Testis (tissue), 3 donors: ENCODE data around the gene CROCC2. TPM values are rescaled to one million over a fixed set of nuclear protein-coding genes. Genes with fewer than 3 reads are reported as not detected.
A peak's percentile ranks its signal among the peaks of the same experiment; 100 is the strongest.

Experiments used
- DNase-seq: peaks from one replicate; pipeline ENCODE4 v3.0.0-alpha.2; 2019
- H3K27ac ChIP-seq, 2 donors: fragments of 200-600 bp; sonication (generic); one replicate each; pipeline ENCODE4 v1.5.1; 2019
- H3K27me3 ChIP-seq: fragments of 200-600 bp; sonication (generic); one replicate; pipeline ENCODE4 v1.5.1; 2019
- H3K36me3 ChIP-seq: fragments of 200-600 bp; sonication (generic); one replicate; pipeline ENCODE4 v1.5.1; 2017; ENCODE audit warnings: low read depth; ENCODE audit errors: missing control alignments
- H3K4me1 ChIP-seq: fragments of 200-600 bp; sonication (generic); one replicate; pipeline ENCODE4 v1.5.1; 2019
- H3K4me3 ChIP-seq, 2 donors: fragments of 200-600 bp; sonication (generic); one replicate each; pipeline ENCODE4 v1.5.1; 2017 to 2019
- H3K9me3 ChIP-seq: fragments of 200-600 bp; sonication (generic); one replicate; pipeline ENCODE4 v1.5.1; 2017
- POLR2A ChIP-seq: fragments of 450-650 bp; IDR thresholded peaks from one replicate; pipeline ENCODE4 v1.6.1; 2017; ENCODE audit warnings: antibody characterized with exemption, mild to moderate bottlenecking, moderate library complexity
- WGBS, 2 donors: methylation state at CpG; one replicate each; pipeline ENCODE4 v1.1.5; 2018; 5-methylcytosine and 5-hydroxymethylcytosine counted together
- intact Hi-C: fragments of 100-400 bp; cut with DNase I; formaldehyde crosslinking; loops from one replicate; pipeline ENCODE4 v1.15.1; 2023; ENCODE audit warnings: low total_unique reads
- polyA plus RNA-seq: library from polyadenylated mRNA; stranded (reverse); fragments of 350-450 nt; fragmentation: Illumina TruSeq; extraction: RNeasy Lipid Tissue Mini Kit (QIAGEN cat#74804); gene quantifications from one replicate; pipeline ENCODE4 v1.2.3, GENCODE V29; 2014; ENCODE audit warnings: low read depth, low replicate concordance; ENCODE audit not compliant: insufficient read depth
- total RNA-seq, 2 donors: library from RNA; depleted of rRNA; stranded (reverse); fragments of >200 nt; gene quantifications; one replicate each; pipeline ENCODE4 v1.2.3, GENCODE V29; 2016
- TF ChIP-seq, protein P1 (sequence below), 3 experiments: fragments of 450-650 bp in 2 of 3; fragments of 200-600 bp in 1 of 3; sonication (generic) in 1 of 3; IDR thresholded peaks; one replicate each; pipeline ENCODE4 v1.5.1; 2016 to 2019; ENCODE audit warnings: antibody characterized with exemption in 3 of 3, mild to moderate bottlenecking in 2 of 3, moderate library complexity in 1 of 3

Gene CROCC2
- total and polyA plus RNA-seq, 3 donors from 2014 or later: 0.43 to 0.55 (median 0.51) TPM

DNA sequence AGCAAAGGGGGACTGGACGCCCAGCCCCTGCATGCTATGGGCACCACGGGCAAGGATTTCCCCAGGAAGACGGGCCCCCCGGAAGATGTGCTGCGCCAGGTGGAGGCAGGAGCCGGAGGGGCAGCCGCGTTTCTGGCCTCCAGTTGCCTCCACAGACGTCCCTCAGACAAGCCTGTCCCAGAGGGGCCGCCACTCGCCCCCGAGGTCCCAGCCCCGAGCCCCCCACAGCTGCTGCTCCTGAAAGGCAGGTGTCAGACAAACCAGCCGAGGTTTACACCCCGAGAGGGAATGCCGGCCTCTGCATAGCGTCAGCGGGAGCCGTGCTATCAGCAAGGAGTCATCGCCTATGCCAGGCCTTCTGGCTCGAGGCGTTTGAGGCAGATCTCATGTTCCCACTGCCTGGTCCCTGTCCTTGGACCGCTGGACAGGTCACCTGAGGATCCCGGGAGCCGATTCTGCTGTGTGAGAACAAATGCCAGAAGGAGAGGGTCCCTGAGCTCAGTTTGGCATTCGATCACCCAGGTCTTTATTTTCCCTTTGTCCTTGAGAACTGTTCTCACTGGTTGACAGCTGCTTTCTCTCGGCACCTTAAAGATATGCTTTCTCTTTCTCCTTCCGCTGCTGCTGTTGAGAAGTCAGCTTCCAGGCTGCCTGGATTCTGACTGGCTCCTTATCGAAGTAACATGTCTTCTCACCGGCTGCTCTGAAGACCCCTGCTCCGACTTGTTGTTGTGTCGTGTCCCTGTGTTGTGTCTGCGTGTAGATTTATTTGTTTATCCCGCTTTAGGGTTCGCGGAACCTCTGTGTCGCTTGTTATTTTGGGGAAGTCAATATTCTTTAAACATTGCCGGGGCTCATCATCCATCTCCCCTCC is 20.6 kb downstream of the CROCC2 start:
- Histone ChIP-seq H3K27ac (peak overlapping the region; percentile 19 to 44), H3K4me3 (no peak overlapping the region)

DNA sequence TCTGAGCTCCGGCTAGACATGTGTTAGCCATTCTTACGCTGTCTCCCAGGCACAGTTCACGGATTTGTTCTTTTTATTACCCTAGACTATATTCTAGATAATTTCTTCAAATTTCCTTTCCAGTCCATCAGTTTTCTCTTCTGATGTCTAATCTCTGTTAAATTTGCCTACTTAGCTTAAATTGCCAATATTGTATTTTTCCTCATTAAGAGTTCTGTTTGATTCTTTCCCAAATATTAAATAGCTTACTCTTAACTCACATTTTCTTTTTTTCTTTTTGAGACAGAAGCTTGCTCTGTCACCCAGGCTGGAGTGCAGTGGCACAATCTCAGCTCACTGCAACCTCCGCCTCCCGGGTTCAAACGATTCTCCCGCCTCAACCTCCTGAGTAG is 21.2 kb downstream of the CROCC2 start:
- H3K27ac ChIP-seq: peak overlapping the region in 1 of 2 donors; percentile 44
- no peaks in the 10 kb centered on the region for H3K9me3 ChIP-seq
- H3K4me3 ChIP-seq: no peak overlapping the region
- H3K27me3 ChIP-seq: no peaks in the 10 kb centered on the region
- no peaks in the 10 kb centered on the region for H3K36me3 ChIP-seq
- TF ChIP-seq, protein P1, sequence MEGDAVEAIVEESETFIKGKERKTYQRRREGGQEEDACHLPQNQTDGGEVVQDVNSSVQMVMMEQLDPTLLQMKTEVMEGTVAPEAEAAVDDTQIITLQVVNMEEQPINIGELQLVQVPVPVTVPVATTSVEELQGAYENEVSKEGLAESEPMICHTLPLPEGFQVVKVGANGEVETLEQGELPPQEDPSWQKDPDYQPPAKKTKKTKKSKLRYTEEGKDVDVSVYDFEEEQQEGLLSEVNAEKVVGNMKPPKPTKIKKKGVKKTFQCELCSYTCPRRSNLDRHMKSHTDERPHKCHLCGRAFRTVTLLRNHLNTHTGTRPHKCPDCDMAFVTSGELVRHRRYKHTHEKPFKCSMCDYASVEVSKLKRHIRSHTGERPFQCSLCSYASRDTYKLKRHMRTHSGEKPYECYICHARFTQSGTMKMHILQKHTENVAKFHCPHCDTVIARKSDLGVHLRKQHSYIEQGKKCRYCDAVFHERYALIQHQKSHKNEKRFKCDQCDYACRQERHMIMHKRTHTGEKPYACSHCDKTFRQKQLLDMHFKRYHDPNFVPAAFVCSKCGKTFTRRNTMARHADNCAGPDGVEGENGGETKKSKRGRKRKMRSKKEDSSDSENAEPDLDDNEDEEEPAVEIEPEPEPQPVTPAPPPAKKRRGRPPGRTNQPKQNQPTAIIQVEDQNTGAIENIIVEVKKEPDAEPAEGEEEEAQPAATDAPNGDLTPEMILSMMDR (IDR thresholded peaks at IDR 0.05): no peak
- TF ChIP-seq POLR2A: no peak
- DNase-seq: no peak
- intact Hi-C loops: no loop called here
- WGBS, 2 donors: 78 to 90% methylated on average over 7 of the region's 7 CpGs
- no peaks in the 10 kb centered on the region for H3K4me1 ChIP-seq

More for the DNA sequence above, 20.6 kb downstream of the CROCC2 start:
- Histone ChIP-seq H3K27me3 (no peaks in the 10 kb centered on the region), H3K9me3 (no peaks in the 10 kb centered on the region), H3K4me1 (no peaks in the 10 kb centered on the region), H3K36me3 (no peaks in the 10 kb centered on the region)
- 59 to 65% methylated on average over 21 to 38 of the region's 38 CpGs for WGBS, 2 donors
- peak; percentile 28 for DNase-seq
- no peak for TF ChIP-seq POLR2A
- TF ChIP-seq, protein P1 (IDR thresholded peaks at IDR 0.05): no peak
- intact Hi-C loops: no loop called here

DNA sequence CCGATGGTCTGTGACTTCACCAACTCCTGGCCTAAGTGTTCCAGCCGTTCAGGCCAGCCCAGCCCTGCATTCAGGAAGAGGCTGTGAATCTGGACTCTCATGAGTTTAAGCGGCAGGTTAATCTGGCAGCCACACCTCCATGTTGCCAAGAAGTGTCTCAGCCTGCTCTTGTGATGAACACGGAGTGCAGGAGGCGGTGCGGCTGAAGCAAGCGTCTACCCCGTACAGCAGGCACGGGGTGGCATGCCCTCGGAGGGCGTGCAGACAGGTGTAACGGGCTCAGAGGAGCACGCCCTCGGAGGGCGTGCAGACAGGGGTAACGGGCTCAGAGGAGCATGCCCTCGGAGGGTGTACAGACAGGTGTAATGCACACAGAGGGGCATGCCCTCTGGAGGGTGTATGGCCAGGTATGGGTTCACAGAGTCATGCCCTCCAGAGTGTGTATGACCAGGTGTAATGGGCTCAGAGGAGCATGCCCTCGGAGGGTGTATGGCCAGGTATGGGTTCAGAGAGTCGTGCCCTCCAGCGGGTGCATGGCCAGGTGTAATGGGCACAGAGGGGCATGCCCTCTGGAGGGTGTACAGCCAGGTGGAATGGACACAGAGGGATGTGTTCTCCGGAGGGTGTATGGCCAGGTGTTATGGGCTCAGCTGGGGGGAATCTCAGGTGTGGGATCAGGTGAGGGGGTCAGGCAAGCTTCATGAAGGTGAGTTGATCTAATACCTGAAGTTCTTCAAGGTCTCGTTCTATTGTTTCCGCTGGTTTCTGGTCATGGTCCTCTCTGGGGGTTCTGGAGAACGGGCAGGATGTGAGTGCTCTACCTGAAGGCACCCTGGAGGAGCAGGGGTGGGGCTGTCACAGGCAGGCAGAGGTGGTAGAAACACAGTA is 22.6 kb downstream of the CROCC2 start:
- Histone ChIP-seq H3K4me1 (peaks cover 2% of the 10 kb centered on the region), H3K27me3 (no peaks in the 10 kb centered on the region), H3K27ac (no peak overlapping the region), H3K36me3 (no peaks in the 10 kb centered on the region), H3K9me3 (no peaks in the 10 kb centered on the region), H3K4me3 (no peak overlapping the region)
- 95 to 96% methylated on average over 11 to 24 of the region's 24 CpGs for WGBS, 2 donors
- intact Hi-C loops: no loop called here
- peak; percentile 4 for DNase-seq
- TF ChIP-seq, protein P1 (IDR thresholded peaks at IDR 0.05): no peak
- no peak for TF ChIP-seq POLR2A

DNA sequence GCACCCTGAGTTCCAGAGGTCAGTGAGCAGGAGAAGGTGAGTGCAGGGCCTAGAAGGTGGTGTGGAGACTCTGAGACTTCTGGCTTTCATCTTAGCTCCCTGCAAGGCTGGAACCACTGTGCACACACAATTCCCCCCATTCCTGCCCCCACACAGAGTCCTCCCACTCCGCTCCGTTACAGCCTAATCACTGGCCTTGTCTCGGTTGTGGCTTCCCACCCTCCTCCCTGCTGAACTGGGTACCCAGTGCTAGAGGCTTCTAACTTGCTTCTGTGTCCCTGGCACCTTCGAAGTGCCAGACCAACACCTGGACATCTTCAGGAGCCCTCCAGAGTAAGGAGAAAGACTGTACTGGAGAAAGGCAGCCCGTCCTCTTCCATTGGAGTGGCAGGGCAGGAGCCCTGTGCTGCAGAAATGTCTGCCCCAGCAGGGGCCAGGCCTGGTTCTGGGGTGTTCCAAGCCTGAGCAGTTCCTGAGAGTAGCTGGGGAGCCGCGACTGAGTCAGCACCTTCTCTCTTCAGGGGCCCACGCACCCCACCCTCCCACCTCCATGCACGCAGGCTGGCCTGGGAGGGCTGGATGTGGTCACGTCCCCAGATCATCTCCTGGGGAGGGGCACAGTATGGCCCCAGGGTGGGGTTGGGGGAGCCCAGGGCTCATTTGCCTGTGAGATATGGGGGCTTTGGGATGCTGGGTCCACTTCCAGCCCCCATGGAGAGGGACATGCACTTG is 23.4 kb downstream of the CROCC2 start:
- intact Hi-C loops: no loop called here
- Histone ChIP-seq H3K4me1 (peaks cover 10% of the 10 kb centered on the region), H3K4me3 (no peak overlapping the region), H3K36me3 (no peaks in the 10 kb centered on the region), H3K9me3 (no peaks in the 10 kb centered on the region), H3K27me3 (no peaks in the 10 kb centered on the region), H3K27ac (no peak overlapping the region)
- 77 to 83% methylated on average over 8 to 10 of the region's 10 CpGs for WGBS, 2 donors
- TF ChIP-seq, protein P1 (IDR thresholded peaks at IDR 0.05): no peak
- TF ChIP-seq POLR2A: no peak
- DNase-seq: peak; percentile 11
